HG03039 (cell line): ENCODE data around the gene PATJ.
"Not testable (repeated sequence)": the region's sequence is repeated elsewhere in the genome, so short reads cannot be mapped to it uniquely, and the experiment has no call there.

ENCODE experiments used
- ATAC-seq: cut with Tn5 transposase; IDR thresholded peaks from one replicate; pipeline ENCODE4 v1.9.1; 2021; ENCODE audit warnings: mild to moderate bottlenecking, moderate library complexity; ENCODE audit not compliant: unreplicated experiment

Gene PATJ

GRCh38 chr1:61816191-61816590 is 73.9 kb downstream of the PATJ start:
- ATAC-seq: no peak

DNA sequence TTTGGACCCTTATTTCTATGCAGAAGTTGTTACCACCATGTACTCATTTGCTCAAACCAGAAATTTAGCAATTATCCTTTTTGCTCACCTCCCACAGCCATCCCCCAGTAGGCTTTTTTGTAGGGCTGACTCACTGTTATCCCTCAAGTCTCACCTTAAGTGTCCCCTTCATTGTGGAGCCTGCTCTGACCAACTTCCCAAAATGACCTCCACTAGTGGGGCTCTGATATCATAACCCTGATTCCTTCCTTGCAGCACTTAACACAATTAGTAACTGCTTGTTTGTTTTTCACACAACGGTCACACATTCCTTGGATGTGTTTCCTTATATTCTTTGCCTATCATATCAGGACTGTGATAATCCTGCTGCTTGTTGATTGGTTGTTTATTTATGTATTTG is 76.7 kb downstream of the PATJ start:
- ATAC-seq: no peak

- ATAC-seq: no peak
Measured at GRCh38 chr1:61819421-61819820, 77.1 kb downstream of the PATJ start.

- no peak for ATAC-seq
Measured at GRCh38 chr1:61825393-61825792, 83.1 kb downstream of the PATJ start.

- ATAC-seq: no peak
Measured at GRCh38 chr1:61828805-61829204, 86.5 kb downstream of the PATJ start.

- ATAC-seq: no peak
Measured at GRCh38 chr1:61836649-61837048, 94.4 kb downstream of the PATJ start.

DNA sequence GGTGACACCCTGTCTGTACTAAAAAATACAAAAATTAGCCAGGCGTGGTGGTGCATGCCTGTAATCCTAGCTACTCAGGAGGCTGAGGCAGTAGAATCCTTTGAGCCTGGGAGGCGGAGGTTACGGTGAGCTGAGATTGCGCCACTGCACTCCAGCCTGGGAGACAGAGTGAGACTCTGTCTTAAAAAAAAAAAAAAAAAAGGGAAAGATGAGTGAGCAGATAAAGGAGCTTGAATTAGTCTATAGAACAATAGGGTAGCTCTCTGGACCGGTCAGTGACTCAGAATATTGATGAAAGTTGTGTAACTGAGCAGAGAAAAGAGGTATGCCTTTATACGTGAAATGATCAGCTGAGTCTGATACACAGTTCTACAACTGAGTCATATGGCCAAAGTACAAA is 95.3 kb downstream of the PATJ start:
- not testable (repeated sequence) for ATAC-seq

GRCh38 chr1:61839679-61840078 is 97.4 kb downstream of the PATJ start:
- no peak for ATAC-seq

DNA sequence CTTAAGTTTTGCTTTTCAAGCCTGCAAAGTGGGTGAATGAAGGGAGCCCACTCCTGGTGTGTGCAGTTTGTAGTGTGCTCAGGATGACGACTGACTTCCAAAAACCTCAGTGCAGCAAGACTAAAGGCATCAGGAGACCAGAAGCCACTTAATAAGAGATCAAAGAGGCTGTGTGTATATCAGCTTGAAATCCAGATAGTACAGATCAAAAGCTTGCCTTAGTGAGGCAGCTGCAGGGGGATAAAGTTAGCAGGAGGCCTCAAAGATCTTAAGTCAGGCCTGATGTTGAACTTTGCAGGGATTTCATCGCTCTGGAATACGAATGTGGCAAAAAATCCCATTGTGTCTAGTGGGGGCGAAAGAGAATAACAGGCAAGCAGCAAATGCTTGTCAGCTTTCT is 99.8 kb downstream of the PATJ start:
- no peak for ATAC-seq

- ATAC-seq: no peak
Measured at GRCh38 chr1:61842863-61843514, 100.7 kb downstream of the PATJ start.

DNA sequence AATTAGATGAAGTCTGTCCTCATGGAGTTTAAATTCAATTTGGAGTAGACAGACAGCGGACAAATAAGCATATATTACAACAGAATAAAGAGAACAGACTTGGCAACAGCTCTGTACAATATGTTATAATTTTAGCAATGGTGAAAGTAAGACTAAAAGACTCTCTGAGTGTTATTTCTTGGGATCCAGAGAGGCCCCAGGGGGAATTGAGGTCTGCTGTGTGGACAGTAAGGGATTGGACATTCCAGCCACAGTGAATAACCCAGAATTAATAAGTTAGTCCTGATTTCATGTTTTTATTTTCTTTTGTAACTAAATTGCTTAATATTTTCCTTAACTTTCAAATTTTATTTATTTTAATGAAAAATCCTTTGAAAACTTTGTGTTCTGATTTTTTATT is 101.7 kb downstream of the PATJ start:
- no peak for ATAC-seq

GRCh38 chr1:61844664-61845063 is 102.4 kb downstream of the PATJ start:
- ATAC-seq: not testable (repeated sequence)

DNA sequence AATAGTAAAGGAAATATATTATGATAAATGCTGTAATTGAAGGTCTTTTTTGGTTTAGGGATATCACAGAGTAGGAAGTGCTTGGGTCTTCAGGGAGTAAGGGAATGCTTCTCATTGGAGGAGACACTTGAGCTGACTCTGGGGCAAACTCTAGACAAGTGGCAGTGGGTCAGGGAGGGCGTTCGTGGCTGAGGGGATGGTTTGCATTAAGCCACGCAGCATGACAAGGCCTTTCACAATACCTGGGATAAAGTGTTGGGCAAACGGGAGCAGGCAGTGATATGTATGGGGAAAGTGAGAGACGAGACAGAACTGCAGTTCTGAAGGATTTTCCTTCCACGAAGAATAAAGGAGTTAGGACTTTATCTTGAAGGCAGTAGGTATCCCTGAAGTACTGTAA is 109.0 kb downstream of the PATJ start:
- ATAC-seq: no peak

GRCh38 chr1:61851849-61852669 is 109.8 kb downstream of the PATJ start:
- ATAC-seq: no peak

GRCh38 chr1:61852670-61853015 is 110.4 kb downstream of the PATJ start:
- ATAC-seq: no peak

- ATAC-seq: no peak
Measured at GRCh38 chr1:61853583-61853982, 111.3 kb downstream of the PATJ start.

DNA sequence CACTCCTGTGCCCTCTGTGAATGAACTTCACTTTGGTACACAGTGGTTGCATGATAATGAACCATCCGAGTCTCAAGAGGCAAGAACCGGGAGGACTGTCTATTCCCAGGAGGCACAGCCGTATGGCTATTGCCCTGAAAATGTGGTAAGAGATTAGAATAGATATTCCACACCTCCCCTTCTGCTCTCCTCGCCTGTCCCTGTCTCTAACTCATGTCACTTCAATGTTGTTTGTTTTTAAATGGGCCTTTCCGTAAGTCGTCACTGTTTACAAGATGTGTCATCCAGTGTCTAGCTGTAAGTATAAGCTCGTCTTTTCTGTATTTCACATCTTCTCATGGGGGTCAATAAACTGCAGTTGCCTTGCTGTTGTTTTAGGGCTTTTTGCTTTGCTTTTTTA is 122.2 kb downstream of the PATJ start:
- ATAC-seq: no peak

DNA sequence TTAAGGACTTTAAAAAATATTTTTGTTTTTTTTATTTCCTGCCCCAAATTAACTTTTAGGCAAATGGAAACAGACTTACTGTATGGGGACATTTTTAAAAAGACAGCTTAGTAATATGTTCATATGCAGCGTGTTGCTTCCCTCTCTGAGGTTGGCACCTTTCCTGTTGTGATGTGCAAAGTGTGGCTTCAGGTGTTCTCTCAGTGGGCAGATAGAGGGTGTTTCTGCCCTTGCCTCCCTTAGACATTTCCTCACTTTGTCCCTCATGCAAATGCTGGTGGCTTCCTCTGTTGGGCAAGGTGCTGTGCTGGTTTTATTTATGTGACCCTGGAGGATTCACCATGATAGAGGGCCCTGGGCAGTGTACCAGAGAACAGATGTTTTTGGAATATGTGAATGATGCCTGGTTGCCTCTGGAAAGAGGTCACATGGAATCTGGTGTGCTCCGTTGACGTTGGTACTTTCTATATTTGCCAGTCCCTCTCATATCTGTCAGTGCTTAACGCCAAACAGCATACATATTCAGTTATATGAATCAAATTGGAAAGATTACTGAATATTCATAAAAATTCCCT is 123.5 kb downstream of the PATJ start:
- ATAC-seq: no peak

DNA sequence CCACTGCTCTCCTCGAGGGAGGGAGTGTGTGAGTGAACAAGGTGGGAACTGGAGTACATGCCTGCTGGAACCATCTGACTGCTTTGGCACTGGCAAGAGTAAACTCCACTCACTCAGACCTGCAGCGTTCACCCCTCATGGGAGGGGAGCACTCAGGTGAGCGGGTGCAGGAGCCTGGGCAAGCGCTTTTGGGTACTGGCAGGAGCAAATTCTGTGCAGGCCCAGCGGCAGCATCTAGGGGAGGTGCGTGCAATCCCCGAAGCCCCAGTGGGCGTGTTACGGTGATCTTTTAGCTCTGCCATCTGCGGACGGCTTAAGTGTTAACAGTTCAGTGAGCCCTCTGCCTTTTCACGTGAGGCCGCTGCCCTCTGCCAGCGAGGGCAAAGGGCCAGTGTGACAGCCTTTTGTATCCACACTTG is 127.4 kb downstream of the PATJ start:
- no peak for ATAC-seq

- ATAC-seq: no peak
Measured at GRCh38 chr1:61872206-61872605, 129.9 kb downstream of the PATJ start.

GRCh38 chr1:61873581-61873980 is 131.3 kb downstream of the PATJ start:
- no peak for ATAC-seq

- ATAC-seq: no peak
Measured at GRCh38 chr1:61873994-61874393, 131.7 kb downstream of the PATJ start.
